Liver (tissue), 9 donors: ENCODE measurements around the gene TRAPPC6A. TPM values are rescaled to one million over a fixed set of nuclear protein-coding genes. Genes with fewer than 3 reads are reported as not detected.

Experiments used
- DNase-seq: peaks from one replicate; pipeline ENCODE4 v3.0.0-alpha.2; 2017; ENCODE audit warnings: low spot score
- H3K27ac ChIP-seq, 2 donors: one replicate each; pipeline ENCODE4 v1.7.0; 2013; ENCODE audit warnings: inconsistent platforms in 2 of 2, low read length in 2 of 2, control low read depth in 1 of 2, low read depth in 1 of 2, mild to moderate bottlenecking in 1 of 2
- H3K27me3 ChIP-seq, 4 donors: one replicate each; pipeline versions ENCODE4 v1.6.1 to v1.7.0; 2013; ENCODE audit warnings: low read length in 3 of 4, inconsistent platforms in 1 of 4, mild to moderate bottlenecking in 1 of 4, moderate library complexity in 1 of 4; ENCODE audit not compliant: control insufficient read depth in 4 of 4, insufficient read depth in 4 of 4
- H3K36me3 ChIP-seq, 4 donors: one replicate each; pipeline versions ENCODE4 v1.6.1 to v1.7.0; 2013; ENCODE audit warnings: low read length in 3 of 4, mild to moderate bottlenecking in 3 of 4, low read depth in 1 of 4, moderate library complexity in 1 of 4; ENCODE audit not compliant: control insufficient read depth in 4 of 4, insufficient read depth in 3 of 4
- H3K4me1 ChIP-seq, 4 donors: one replicate each; pipeline versions ENCODE4 v1.6.1 to v1.7.0; 2013; ENCODE audit warnings: low read length in 3 of 4, mild to moderate bottlenecking in 3 of 4, moderate library complexity in 1 of 4; ENCODE audit not compliant: control insufficient read depth in 4 of 4, insufficient read depth in 4 of 4
- H3K4me3 ChIP-seq, 3 donors: one replicate each; pipeline versions ENCODE4 v1.6.1 to v1.7.0; 2013; ENCODE audit warnings: low read length in 3 of 3, control low read depth in 1 of 3, low read depth in 1 of 3, mild to moderate bottlenecking in 1 of 3
- H3K9ac ChIP-seq, 2 donors: one replicate each; pipeline ENCODE4 v1.7.0; 2013; ENCODE audit warnings: low read length in 2 of 2, mild to moderate bottlenecking in 2 of 2, moderate library complexity in 2 of 2, control low read depth in 1 of 2, low read depth in 1 of 2
- H3K9me3 ChIP-seq, 4 donors: one replicate each; pipeline versions ENCODE4 v1.6.1 to v1.7.0; 2013; ENCODE audit warnings: low read length in 3 of 4; ENCODE audit not compliant: control insufficient read depth in 4 of 4
- ATF3 ChIP-seq: IDR thresholded peaks from 2 replicates; pipeline ENCODE4 v1.6.1; 2016; ENCODE audit warnings: antibody characterized with exemption
- EGR1 ChIP-seq, 2 donors: IDR thresholded peaks; 2 replicates each; pipeline ENCODE4 v1.6.1; 2016 to 2018; ENCODE audit warnings: antibody characterized with exemption in 2 of 2, low read depth in 2 of 2
- FOXA1 ChIP-seq: IDR thresholded peaks from 2 replicates; pipeline ENCODE4 v1.6.1; 2016; ENCODE audit warnings: antibody characterized with exemption
- HNF4A ChIP-seq, 2 donors: conservative IDR thresholded peaks; 2 replicates each; pipeline ENCODE4 v1.6.1; 2016; ENCODE audit warnings: antibody characterized with exemption in 2 of 2, mild to moderate bottlenecking in 2 of 2
- HNF4G ChIP-seq: IDR thresholded peaks from 2 replicates; pipeline ENCODE4 v1.6.1; 2016; ENCODE audit warnings: antibody characterized with exemption
- JUND ChIP-seq, 2 donors: IDR thresholded peaks; 2 replicates each; pipeline ENCODE4 v1.6.1; 2016; ENCODE audit warnings: antibody characterized with exemption in 2 of 2
- MAX ChIP-seq: IDR thresholded peaks from 2 replicates; pipeline ENCODE4 v1.6.1; 2016; ENCODE audit warnings: antibody characterized with exemption
- NR2F2 ChIP-seq: IDR thresholded peaks from 2 replicates; pipeline ENCODE4 v1.6.1; 2016; ENCODE audit warnings: antibody characterized with exemption
- RAD21 ChIP-seq, 2 donors: IDR thresholded peaks; 2 replicates each; pipeline ENCODE4 v1.6.1; 2016; ENCODE audit warnings: antibody characterized with exemption in 2 of 2, mild to moderate bottlenecking in 2 of 2
- REST ChIP-seq: IDR thresholded peaks from 2 replicates; pipeline ENCODE4 v1.6.1; 2016; ENCODE audit warnings: antibody characterized with exemption, mild to moderate bottlenecking
- RXRA ChIP-seq, 2 donors: IDR thresholded peaks; 2 replicates each; pipeline ENCODE4 v1.6.1; 2017 to 2018; ENCODE audit warnings: antibody characterized with exemption in 2 of 2, mild to moderate bottlenecking in 1 of 2
- SP1 ChIP-seq: IDR thresholded peaks from 2 replicates; pipeline ENCODE4 v1.6.1; 2018; ENCODE audit warnings: antibody characterized with exemption, mild to moderate bottlenecking
- TAF1 ChIP-seq: conservative IDR thresholded peaks from 2 replicates; pipeline ENCODE4 v1.6.1; 2016; ENCODE audit warnings: antibody characterized with exemption, mild to moderate bottlenecking
- YY1 ChIP-seq: IDR thresholded peaks from 2 replicates; pipeline ENCODE4 v1.6.1; 2016; ENCODE audit warnings: antibody characterized with exemption, mild to moderate bottlenecking
- ZBTB33 ChIP-seq: IDR thresholded peaks from 2 replicates; pipeline ENCODE4 v1.6.1; 2016; ENCODE audit warnings: antibody characterized with exemption
- WGBS: extraction: QIAGEN DNeasy Blood & Tissue Kit; methylation state at CpG from one replicate; pipeline ENCODE4 v1.1.7; 2013; 5-methylcytosine and 5-hydroxymethylcytosine counted together
- polyA plus RNA-seq, 2 donors: library from polyadenylated mRNA; stranded (reverse) in 1 of 2; unstranded in 1 of 2; fragments of 200-250 nt in 1 of 2; fragments of >200 nt in 1 of 2; fragmentation: Nextera tagmentation in 1 of 2; extraction: Ambion mirVana in 1 of 2; gene quantifications; one replicate each; pipeline versions ENCODE4 v1.2.1 to v1.2.3, GENCODE V29; 2013 to 2015
- total RNA-seq, 2 donors: library from RNA; depleted of rRNA; stranded (reverse); fragments of >200 nt; gene quantifications; one replicate each; pipeline ENCODE4 v1.2.3, GENCODE V29; 2014
- donor health status: healthy.
- donor health status: healthy.
- donor health status: healthy.
- donor health status: healthy.
- donor health status: healthy.

Gene TRAPPC6A
- total and polyA plus RNA-seq, 4 donors, result 14.8 to 52.2 (median 28.6) TPM

- 35% methylated on average over 19 of the region's 19 CpGs for WGBS
- H3K9ac ChIP-seq, result no peak overlapping the region
- TF ChIP-seq JUND (IDR thresholded peaks at IDR 0.05) (no peak), NR2F2 (peak; percentile 29)
- peaks cover 0 to 8% (median 6%) of the 10 kb centered on the region in 4 donors for H3K27me3 ChIP-seq
- DNase-seq, result no peak
- H3K4me1 ChIP-seq, result peaks cover 3 to 24% (median 19%) of the 10 kb centered on the region in 4 donors
- no peaks in the 10 kb centered on the region for H3K9me3 ChIP-seq
- H3K27ac ChIP-seq, result no peak overlapping the region
- H3K36me3 ChIP-seq, result no peaks in the 10 kb centered on the region
- H3K4me3 ChIP-seq, result no peak overlapping the region
Observed at GRCh38 chr19:45154064-45154827, 23.8 kb downstream of the TRAPPC6A start.

GRCh38 chr19:45153339-45154063, 24.5 kb downstream of the TRAPPC6A start:
- H3K9ac ChIP-seq, result no peak overlapping the region
- no peaks in the 10 kb centered on the region for H3K9me3 ChIP-seq
- H3K36me3 ChIP-seq, result no peaks in the 10 kb centered on the region
- H3K4me3 ChIP-seq, result peak overlapping the region in 1 of 3 donors; percentile 23
- TF ChIP-seq RAD21 (IDR thresholded peaks at IDR 0.05) (no peak), HNF4G (no peak), YY1 (no peak), ATF3 (no peak), EGR1 (IDR thresholded peaks at IDR 0.05; ENCODE audit: low read depth in 2 of 2) (no peak), FOXA1 (no peak), ZBTB33 (no peak), MAX (no peak), RXRA (IDR thresholded peaks at IDR 0.05) (no peak), HNF4A (conservative IDR thresholded peaks at IDR 0.05) (no peak)
- peaks cover 0 to 8% (median 6%) of the 10 kb centered on the region in 4 donors for H3K27me3 ChIP-seq
- no peak for DNase-seq
- H3K4me1 ChIP-seq, result peaks cover 3 to 24% (median 19%) of the 10 kb centered on the region in 4 donors
- H3K27ac ChIP-seq, result no peak overlapping the region
- WGBS, result 3% methylated on average over 69 of the region's 69 CpGs

- TF ChIP-seq ATF3 (no peak), HNF4A (conservative IDR thresholded peaks at IDR 0.05) (no peak), SP1 (no peak), ZBTB33 (no peak), TAF1 (no peak), EGR1 (IDR thresholded peaks at IDR 0.05; ENCODE audit: low read depth in 2 of 2) (no peak), REST (no peak), RXRA (IDR thresholded peaks at IDR 0.05) (no peak), YY1 (no peak), JUND (IDR thresholded peaks at IDR 0.05) (no peak), FOXA1 (no peak)
- H3K9me3 ChIP-seq, result no peaks in the 10 kb centered on the region
- DNase-seq, result no peak
- peaks cover 3 to 24% (median 19%) of the 10 kb centered on the region in 4 donors for H3K4me1 ChIP-seq
- H3K27ac ChIP-seq, result no peak overlapping the region
- peak overlapping the region in 1 of 3 donors; percentile 23 for H3K4me3 ChIP-seq
- H3K9ac ChIP-seq, result no peak overlapping the region
- H3K27me3 ChIP-seq, result peaks cover 0 to 8% (median 6%) of the 10 kb centered on the region in 4 donors
- no peaks in the 10 kb centered on the region for H3K36me3 ChIP-seq
- 8% methylated on average over 91 of the region's 91 CpGs for WGBS
Observed at GRCh38 chr19:45152504-45153338, 25.3 kb downstream of the TRAPPC6A start.
